HepG2 (cell line): ENCODE results near the gene PRDX5. TPM values are rescaled to one million over a fixed set of nuclear protein-coding genes. Genes with fewer than 3 reads are reported as not detected.

Experiments used
- CHCHD3 ChIP-seq: sonication (generic); formaldehyde crosslinking; IDR thresholded peaks from 2 replicates; pipeline ENCODE4 v1.8.0; 2022; ENCODE audit warnings: mild to moderate bottlenecking, missing genetic modification reagents, moderate library complexity
- EEA1 ChIP-seq: sonication (generic); formaldehyde crosslinking; IDR thresholded peaks from 2 replicates; pipeline ENCODE4 v1.5.1; 2020; ENCODE audit warnings: mild to moderate bottlenecking, missing genetic modification reagents, borderline replicate concordance
- GFI1 ChIP-seq: sonication (generic); formaldehyde crosslinking; IDR thresholded peaks from 2 replicates; pipeline ENCODE4 v1.5.0; 2020; ENCODE audit warnings: missing genetic modification reagents, mild to moderate bottlenecking, borderline replicate concordance
- HDAC2 ChIP-seq: sonication (generic); formaldehyde crosslinking; IDR thresholded peaks from 2 replicates; pipeline ENCODE4 v1.4.0; 2020; ENCODE audit warnings: missing genetic modification reagents
- HOXA3 ChIP-seq: sonication (generic); formaldehyde crosslinking; IDR thresholded peaks from 2 replicates; pipeline ENCODE4 v1.5.0; 2020; ENCODE audit warnings: missing genetic modification reagents
- MAFK ChIP-seq, 2 experiments: IDR thresholded peaks in 1 of 2; conservative IDR thresholded peaks in 1 of 2; 2 replicates each; pipeline ENCODE4 v1.6.1; 2011; ENCODE audit warnings: improper control_type of control experiment in 2 of 2, low read length in 2 of 2
- NCOA2 ChIP-seq: sonication (generic); formaldehyde crosslinking; IDR thresholded peaks from 2 replicates; pipeline ENCODE4 v1.8.0; 2022; ENCODE audit warnings: inconsistent platforms
- NFKBIZ ChIP-seq: IDR thresholded peaks from 2 replicates; pipeline ENCODE4 v1.6.1; 2018; ENCODE audit warnings: missing genetic modification reagents, missing compliant biosample characterization
- SRSF1 ChIP-seq: fragments of 200-400 bp; formaldehyde crosslinking; optimal IDR thresholded peaks from 2 replicates; pipeline ENCODE3; 2017; ENCODE audit warnings: mild to moderate bottlenecking, low read depth, low read length, moderate library complexity
- ZFP41 ChIP-seq: sonication (generic); formaldehyde crosslinking; IDR thresholded peaks from 2 replicates; pipeline ENCODE4 v1.4.0; 2020; ENCODE audit warnings: mild to moderate bottlenecking, missing genetic modification reagents, borderline replicate concordance
- ZKSCAN5 ChIP-seq: sonication (generic); formaldehyde crosslinking; IDR thresholded peaks from 2 replicates; pipeline ENCODE4 v1.5.1; 2020; ENCODE audit warnings: mild to moderate bottlenecking, missing genetic modification reagents
- ZNF234 ChIP-seq: sonication (generic); formaldehyde crosslinking; conservative IDR thresholded peaks from 2 replicates; pipeline ENCODE4 v1.5.1; 2020; ENCODE audit warnings: mild to moderate bottlenecking, missing genetic modification reagents
- ZNF251 ChIP-seq: sonication (generic); formaldehyde crosslinking; IDR thresholded peaks from 2 replicates; pipeline ENCODE4 v1.9.0; 2021; ENCODE audit warnings: mild to moderate bottlenecking, missing genetic modification reagents
- ZNF33B ChIP-seq: sonication (generic); formaldehyde crosslinking; IDR thresholded peaks from 2 replicates; pipeline ENCODE4 v1.5.1; 2020; ENCODE audit warnings: mild to moderate bottlenecking, missing genetic modification reagents
- ZNF382 ChIP-seq: sonication (generic); formaldehyde crosslinking; IDR thresholded peaks from 2 replicates; pipeline ENCODE4 v1.5.0; 2020; ENCODE audit warnings: missing genetic modification reagents, mild to moderate bottlenecking, borderline replicate concordance
- ZNF383 ChIP-seq: sonication (generic); formaldehyde crosslinking; IDR thresholded peaks from 2 replicates; pipeline ENCODE4 v1.4.0; 2020; ENCODE audit warnings: missing genetic modification reagents, mild to moderate bottlenecking, borderline replicate concordance
- ZNF446 ChIP-seq: sonication (generic); formaldehyde crosslinking; IDR thresholded peaks from 2 replicates; pipeline ENCODE4 v1.5.0; 2020; ENCODE audit warnings: mild to moderate bottlenecking, missing genetic modification reagents
- ZNF530 ChIP-seq: sonication (generic); formaldehyde crosslinking; IDR thresholded peaks from 2 replicates; pipeline ENCODE4 v1.5.0; 2020; ENCODE audit warnings: low read depth, mild to moderate bottlenecking, missing genetic modification reagents
- ZNF556 ChIP-seq: sonication (generic); formaldehyde crosslinking; IDR thresholded peaks from 2 replicates; pipeline ENCODE4 v1.4.0; 2020; ENCODE audit warnings: mild to moderate bottlenecking, missing genetic modification reagents, borderline replicate concordance
- ZNF572 ChIP-seq: sonication (generic); formaldehyde crosslinking; IDR thresholded peaks from 2 replicates; pipeline ENCODE4 v1.5.1; 2020; ENCODE audit warnings: mild to moderate bottlenecking, missing genetic modification reagents
- polyA plus RNA-seq, 8 experiments: library from polyadenylated mRNA; depleted of rRNA in 3 of 8; stranded (reverse) in 7 of 8; unstranded in 1 of 8; fragments of >200 nt; fragmentation: Illumina TruSeq in 4 of 8; extraction: Trizol in 4 of 8; gene quantifications; 2 replicates each; pipeline versions ENCODE4 v1.2.1 to v1.2.3, GENCODE V29; 2011 to 2016; ENCODE audit warnings: low read depth in 4 of 8, missing spikeins in 1 of 8, mixed read lengths in 1 of 8; ENCODE audit not compliant: insufficient read depth in 1 of 8
- total RNA-seq, 5 experiments: library from RNA; depleted of rRNA; stranded (reverse); fragments of >200 nt; fragmentation: Illumina TruSeq; extraction: Trizol; gene quantifications; 2 replicates each; pipeline ENCODE4 v1.2.3, GENCODE V29; 2016; ENCODE audit warnings: low read depth in 1 of 5
- TF ChIP-seq, protein P1 (sequence below), 2 experiments: fragments of 450-650 bp in 1 of 2; sonication (generic) in 1 of 2; formaldehyde crosslinking in 1 of 2; IDR thresholded peaks; 2 replicates each; pipeline versions ENCODE4 v1.6.1 to v1.8.0; 2016 to 2022; ENCODE audit warnings: antibody characterized with exemption in 1 of 2, mild to moderate bottlenecking in 1 of 2, missing genetic modification reagents in 1 of 2

The PRDX5 gene
- total and polyA plus RNA-seq, 2 of the 13 experiments (the other 11 are each of a cell fraction or from before 2014, with no cell fraction given), result 215 to 311 TPM

DNA sequence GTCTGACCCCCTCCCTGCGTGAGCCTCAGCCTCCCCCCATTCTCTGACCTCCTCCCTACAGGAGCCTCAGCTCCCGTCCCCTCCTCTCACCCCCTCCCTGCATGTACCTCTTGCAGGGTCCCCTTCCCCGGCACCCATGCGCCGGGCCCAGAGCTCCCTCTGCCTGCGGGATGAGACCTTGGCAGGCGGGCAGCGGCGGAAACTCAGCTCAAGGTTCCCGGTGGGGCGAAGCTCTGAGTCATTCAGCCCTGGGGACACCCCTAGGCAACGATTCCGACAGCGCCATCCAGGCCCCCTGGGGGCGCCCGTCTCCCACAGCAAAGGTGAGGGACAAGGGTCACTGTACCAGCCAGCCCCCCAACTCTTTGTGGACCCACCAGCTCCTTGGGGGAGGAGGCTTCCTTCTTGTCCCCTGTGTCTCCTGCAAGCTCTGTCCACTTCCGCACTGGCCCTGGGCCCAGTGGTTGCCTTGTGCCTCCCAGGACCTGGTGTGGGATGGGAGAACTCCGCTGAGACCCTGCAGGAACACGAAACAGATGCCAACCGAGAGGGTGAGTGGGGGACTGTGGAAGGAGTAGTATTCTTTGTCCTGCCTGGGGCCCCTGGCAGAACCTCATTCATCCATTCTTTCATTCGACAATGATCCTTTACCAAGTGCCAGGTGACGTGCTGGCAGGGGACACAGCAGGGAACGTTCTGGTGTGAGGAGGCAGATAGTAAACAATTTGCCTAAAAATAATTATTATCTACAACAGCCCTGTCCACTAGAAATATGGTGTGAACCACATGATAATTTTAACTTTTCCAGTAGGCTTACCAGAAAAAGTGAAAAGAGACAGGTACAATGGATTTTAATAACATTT is 37.4 kb downstream of the PRDX5 start (continued):
- peak; percentile 77 for TF ChIP-seq SRSF1
- TF ChIP-seq ZNF530 (CRISPR knock-in tag), result no peak
- no peak for TF ChIP-seq ZNF383 (CRISPR knock-in tag)
- TF ChIP-seq ZKSCAN5 (CRISPR knock-in tag), result 0 out of 2 replicates have a peak, but pooled peaks have one; percentile 18
- peak; percentile 26; the same call in 1 of the 2 replicates for TF ChIP-seq HOXA3
- no peak for TF ChIP-seq ZNF234
- TF ChIP-seq ZNF382 (CRISPR knock-in tag), result no peak
- TF ChIP-seq ZFP41 (CRISPR knock-in tag), result no peak
- TF ChIP-seq, protein P1, sequence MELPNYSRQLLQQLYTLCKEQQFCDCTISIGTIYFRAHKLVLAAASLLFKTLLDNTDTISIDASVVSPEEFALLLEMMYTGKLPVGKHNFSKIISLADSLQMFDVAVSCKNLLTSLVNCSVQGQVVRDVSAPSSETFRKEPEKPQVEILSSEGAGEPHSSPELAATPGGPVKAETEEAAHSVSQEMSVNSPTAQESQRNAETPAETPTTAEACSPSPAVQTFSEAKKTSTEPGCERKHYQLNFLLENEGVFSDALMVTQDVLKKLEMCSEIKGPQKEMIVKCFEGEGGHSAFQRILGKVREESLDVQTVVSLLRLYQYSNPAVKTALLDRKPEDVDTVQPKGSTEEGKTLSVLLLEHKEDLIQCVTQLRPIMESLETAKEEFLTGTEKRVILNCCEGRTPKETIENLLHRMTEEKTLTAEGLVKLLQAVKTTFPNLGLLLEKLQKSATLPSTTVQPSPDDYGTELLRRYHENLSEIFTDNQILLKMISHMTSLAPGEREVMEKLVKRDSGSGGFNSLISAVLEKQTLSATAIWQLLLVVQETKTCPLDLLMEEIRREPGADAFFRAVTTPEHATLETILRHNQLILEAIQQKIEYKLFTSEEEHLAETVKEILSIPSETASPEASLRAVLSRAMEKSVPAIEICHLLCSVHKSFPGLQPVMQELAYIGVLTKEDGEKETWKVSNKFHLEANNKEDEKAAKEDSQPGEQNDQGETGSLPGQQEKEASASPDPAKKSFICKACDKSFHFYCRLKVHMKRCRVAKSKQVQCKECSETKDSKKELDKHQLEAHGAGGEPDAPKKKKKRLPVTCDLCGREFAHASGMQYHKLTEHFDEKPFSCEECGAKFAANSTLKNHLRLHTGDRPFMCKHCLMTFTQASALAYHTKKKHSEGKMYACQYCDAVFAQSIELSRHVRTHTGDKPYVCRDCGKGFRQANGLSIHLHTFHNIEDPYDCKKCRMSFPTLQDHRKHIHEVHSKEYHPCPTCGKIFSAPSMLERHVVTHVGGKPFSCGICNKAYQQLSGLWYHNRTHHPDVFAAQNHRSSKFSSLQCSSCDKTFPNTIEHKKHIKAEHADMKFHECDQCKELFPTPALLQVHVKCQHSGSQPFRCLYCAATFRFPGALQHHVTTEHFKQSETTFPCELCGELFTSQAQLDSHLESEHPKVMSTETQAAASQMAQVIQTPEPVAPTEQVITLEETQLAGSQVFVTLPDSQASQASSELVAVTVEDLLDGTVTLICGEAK (IDR thresholded peaks at IDR 0.05), result no peak
- TF ChIP-seq, protein P1 (CRISPR knock-in tag; IDR thresholded peaks at IDR 0.05), result peak; percentile 47; the same call in 1 of the 2 replicates
- TF ChIP-seq GFI1 (CRISPR knock-in tag), result 0 out of 2 replicates have a peak, but pooled peaks have one; percentile 43
- peak; percentile 66; the same call in 1 of the 2 replicates for TF ChIP-seq HDAC2 (CRISPR knock-in tag)
- TF ChIP-seq MAFK (conservative IDR thresholded peaks at IDR 0.05 in 1 of 2, IDR thresholded peaks at IDR 0.05 in 1 of 2; ENCODE audit: low read length in 2 of 2), result no peak
- TF ChIP-seq NFKBIZ (CRISPR knock-in tag), result 0 out of 2 replicates have a peak, but pooled peaks have one; percentile 17
- TF ChIP-seq ZNF33B, result no peak
- no peak for TF ChIP-seq ZNF446
- TF ChIP-seq ZNF556, result peak; percentile 45; the same call in 1 of the 2 replicates
- no peak for TF ChIP-seq ZNF251 (CRISPR knock-in tag)
- TF ChIP-seq NCOA2, result peak; percentile 34; the same call in 1 of the 2 replicates
- no peak for TF ChIP-seq EEA1 (CRISPR knock-in tag)
- TF ChIP-seq ZNF572 (CRISPR knock-in tag), result 0 out of 2 replicates have a peak, but pooled peaks have one; percentile 56
- TF ChIP-seq CHCHD3, result no peak
